MM.1S (cell line): ENCODE measurements around the gene LOXHD1.

Experiments
- DNase-seq: peaks from one replicate; pipeline ENCODE4 v3.0.0-alpha.2; 2015
- H2AFZ ChIP-seq: fragments of 300-600 bp; sonication (generic); 2 replicates; pipeline ENCODE4 v1.6.0; 2016; ENCODE audit warnings: antibody characterized with exemption, low read length
- H3F3A ChIP-seq: fragments of 300-600 bp; sonication (generic); 2 replicates; pipeline ENCODE4 v1.6.1; 2016; ENCODE audit warnings: mild to moderate bottlenecking, antibody characterized with exemption, low read length, moderate library complexity, mixed read lengths; ENCODE audit not compliant: insufficient read depth
- H3K27ac ChIP-seq: fragments of 300-600 bp; sonication (generic); 2 replicates; pipeline ENCODE4 v1.5.1; 2016; ENCODE audit warnings: mild to moderate bottlenecking, low read length
- H3K27me3 ChIP-seq: fragments of 300-600 bp; sonication (generic); replicated peaks from 2 replicates; pipeline ENCODE4 v1.6.0; 2016; ENCODE audit warnings: low read length; ENCODE audit not compliant: insufficient read depth
- H3K36me3 ChIP-seq: fragments of 300-600 bp; sonication (generic); replicated peaks from 2 replicates; pipeline ENCODE4 v1.6.1; 2016; ENCODE audit warnings: mild to moderate bottlenecking, low read length, mixed read lengths; ENCODE audit not compliant: insufficient read depth
- H3K4me1 ChIP-seq: fragments of 300-600 bp; sonication (generic); 2 replicates; pipeline ENCODE4 v1.6.1; 2016; ENCODE audit warnings: low read length, mixed read lengths
- H3K4me2 ChIP-seq: fragments of 300-600 bp; sonication (generic); 2 replicates; pipeline ENCODE4 v1.6.0; 2016; ENCODE audit warnings: low read depth, low read length
- H3K4me3 ChIP-seq: fragments of 300-600 bp; sonication (generic); 2 replicates; pipeline ENCODE4 v1.5.1; 2016; ENCODE audit warnings: low read length, mixed read lengths
- H3K79me2 ChIP-seq: fragments of 300-600 bp; sonication (generic); 2 replicates; pipeline ENCODE4 v1.6.1; 2016; ENCODE audit warnings: mixed run types, low read length, mixed read lengths
- H3K9ac ChIP-seq: fragments of 300-600 bp; sonication (generic); 2 replicates; pipeline ENCODE4 v1.6.1; 2016; ENCODE audit warnings: low read length, mixed read lengths
- H3K9me2 ChIP-seq: fragments of 300-600 bp; sonication (generic); replicated peaks from 2 replicates; pipeline ENCODE4 v1.6.1; 2016; ENCODE audit warnings: mild to moderate bottlenecking, low read length, mixed read lengths; ENCODE audit not compliant: insufficient read depth
- H3K9me3 ChIP-seq: fragments of 300-600 bp; sonication (generic); replicated peaks from 2 replicates; pipeline ENCODE4 v1.6.1; 2016; ENCODE audit warnings: mild to moderate bottlenecking, low read length, mixed read lengths; ENCODE audit not compliant: insufficient read depth
- H4K20me1 ChIP-seq: fragments of 300-600 bp; sonication (generic); 2 replicates; pipeline ENCODE4 v1.6.1; 2016; ENCODE audit warnings: mild to moderate bottlenecking, low read length, moderate library complexity, mixed read lengths; ENCODE audit not compliant: insufficient read depth
- EZH2 ChIP-seq: fragments of 300-600 bp; sonication (generic); optimal IDR thresholded peaks from 2 replicates; pipeline ENCODE3; 2017; ENCODE audit warnings: low read depth, mild to moderate bottlenecking, antibody characterized with exemption, low read length, mixed read lengths
- EZH2phosphoT487 ChIP-seq: fragments of 300-600 bp; sonication (generic); IDR thresholded peaks from 2 replicates; pipeline ENCODE4 v1.6.1; 2018; ENCODE audit warnings: antibody characterized with exemption, low read length
- TF ChIP-seq, protein P1 (sequence below): fragments of 300-600 bp; sonication (generic); IDR thresholded peaks from 2 replicates; pipeline ENCODE4 v1.5.1; 2016; ENCODE audit warnings: antibody characterized with exemption, low read length, mixed read lengths

Gene LOXHD1

DNA sequence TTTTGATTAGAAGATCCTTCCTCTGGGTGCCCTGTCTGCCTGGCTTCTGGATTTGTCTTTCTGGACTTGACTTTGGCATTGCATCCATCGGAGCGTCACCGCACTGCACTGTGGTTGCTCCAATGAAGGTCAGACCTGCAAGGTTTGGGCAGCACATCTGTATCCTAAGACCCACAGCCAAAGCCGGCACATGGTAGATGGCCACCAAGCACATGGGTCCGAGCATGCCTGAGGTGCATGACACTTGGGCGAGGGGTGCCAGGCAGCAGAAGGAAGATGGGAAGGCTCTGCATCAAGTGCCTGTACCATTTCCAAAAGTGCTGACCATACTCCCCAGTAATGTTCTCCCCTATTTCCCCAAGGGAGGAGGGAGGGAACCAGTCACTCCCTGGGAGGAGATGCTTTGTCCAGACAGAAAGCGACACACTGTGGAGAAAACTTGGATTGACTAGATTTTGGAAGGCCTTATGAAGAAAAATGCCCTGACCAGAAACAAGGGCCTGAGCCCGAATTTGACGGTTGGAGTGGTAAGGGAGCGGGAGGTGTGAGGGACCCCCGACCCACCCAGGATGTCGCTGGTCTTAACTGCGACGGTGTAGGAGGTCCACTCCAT is 149.9 kb downstream of the LOXHD1 start:
- no peak overlapping the region for H3K4me3 ChIP-seq
- DNase-seq, result no peak
- no peak overlapping the region for H3K4me2 ChIP-seq
- H3K36me3 ChIP-seq, result no peaks in the 10 kb centered on the region
- no peaks in the 10 kb centered on the region for H3K27me3 ChIP-seq
- H3K9me3 ChIP-seq, result no peaks in the 10 kb centered on the region
- no peak overlapping the region for H2AFZ ChIP-seq
- H3K27ac ChIP-seq, result no peak overlapping the region
- no peak overlapping the region for H3K9ac ChIP-seq
- no peaks in the 10 kb centered on the region for H3K4me1 ChIP-seq
- no peaks in the 10 kb centered on the region for H3K79me2 ChIP-seq
- no peaks in the 10 kb centered on the region for H3F3A ChIP-seq
- TF ChIP-seq EZH2phosphoT487, result no peak
- TF ChIP-seq, protein P1, sequence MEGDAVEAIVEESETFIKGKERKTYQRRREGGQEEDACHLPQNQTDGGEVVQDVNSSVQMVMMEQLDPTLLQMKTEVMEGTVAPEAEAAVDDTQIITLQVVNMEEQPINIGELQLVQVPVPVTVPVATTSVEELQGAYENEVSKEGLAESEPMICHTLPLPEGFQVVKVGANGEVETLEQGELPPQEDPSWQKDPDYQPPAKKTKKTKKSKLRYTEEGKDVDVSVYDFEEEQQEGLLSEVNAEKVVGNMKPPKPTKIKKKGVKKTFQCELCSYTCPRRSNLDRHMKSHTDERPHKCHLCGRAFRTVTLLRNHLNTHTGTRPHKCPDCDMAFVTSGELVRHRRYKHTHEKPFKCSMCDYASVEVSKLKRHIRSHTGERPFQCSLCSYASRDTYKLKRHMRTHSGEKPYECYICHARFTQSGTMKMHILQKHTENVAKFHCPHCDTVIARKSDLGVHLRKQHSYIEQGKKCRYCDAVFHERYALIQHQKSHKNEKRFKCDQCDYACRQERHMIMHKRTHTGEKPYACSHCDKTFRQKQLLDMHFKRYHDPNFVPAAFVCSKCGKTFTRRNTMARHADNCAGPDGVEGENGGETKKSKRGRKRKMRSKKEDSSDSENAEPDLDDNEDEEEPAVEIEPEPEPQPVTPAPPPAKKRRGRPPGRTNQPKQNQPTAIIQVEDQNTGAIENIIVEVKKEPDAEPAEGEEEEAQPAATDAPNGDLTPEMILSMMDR, result no peak
- TF ChIP-seq EZH2, result no peak
- no peaks in the 10 kb centered on the region for H4K20me1 ChIP-seq
- H3K9me2 ChIP-seq, result no peaks in the 10 kb centered on the region

DNA sequence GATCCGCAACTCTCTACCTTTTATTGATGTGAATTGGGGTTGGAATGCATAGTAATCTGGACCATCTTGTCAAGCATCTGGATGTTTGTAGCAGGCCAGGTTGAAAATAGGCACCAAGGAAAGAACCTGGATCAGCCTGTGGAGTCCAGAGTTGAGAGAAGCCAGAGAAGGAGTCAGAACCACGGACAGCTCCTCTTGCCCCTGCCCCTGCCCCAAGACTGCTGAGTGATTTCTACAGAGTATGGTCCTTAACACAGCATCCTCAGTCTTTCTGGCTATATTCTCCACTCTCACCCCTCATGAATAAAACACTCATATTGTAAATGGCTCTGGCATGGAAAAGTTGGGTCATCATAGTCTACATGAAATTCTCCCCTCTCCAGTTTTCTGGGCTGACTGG is 154.6 kb downstream of the LOXHD1 start:
- no peak for TF ChIP-seq EZH2
- Histone ChIP-seq H3K4me3 (no peak overlapping the region), H3K9me3 (no peaks in the 10 kb centered on the region), H3K27me3 (no peaks in the 10 kb centered on the region), H3K9ac (no peak overlapping the region), H3K4me2 (no peak overlapping the region), H4K20me1 (no peaks in the 10 kb centered on the region), H3K4me1 (no peaks in the 10 kb centered on the region), H3K36me3 (no peaks in the 10 kb centered on the region), H3K79me2 (no peaks in the 10 kb centered on the region), H3K9me2 (no peaks in the 10 kb centered on the region), H3K27ac (no peak overlapping the region), H2AFZ (no peak overlapping the region), H3F3A (no peaks in the 10 kb centered on the region)
- peak; percentile 31 for DNase-seq

DNA sequence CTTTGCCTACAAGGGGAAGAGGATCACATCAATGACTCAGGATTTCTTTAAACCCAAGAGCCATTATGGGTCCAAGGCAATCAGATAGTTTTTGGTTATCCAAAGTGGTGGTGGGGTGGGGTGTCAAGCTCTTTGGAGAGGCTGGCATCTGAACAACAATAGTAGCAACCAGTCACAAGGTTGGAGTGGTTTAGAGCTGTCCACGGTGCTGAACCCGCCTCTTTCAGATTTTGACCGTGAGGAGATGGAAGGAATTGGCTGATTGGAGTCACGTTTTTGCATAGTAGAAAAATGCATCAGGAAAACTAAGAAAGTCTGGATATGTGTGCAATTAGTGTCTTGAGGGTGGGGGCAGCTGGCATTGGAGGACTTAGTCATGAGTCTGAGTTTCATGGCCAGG is 159.9 kb downstream of the LOXHD1 start:
- no peaks in the 10 kb centered on the region for H3K9me3 ChIP-seq
- no peaks in the 10 kb centered on the region for H4K20me1 ChIP-seq
- TF ChIP-seq EZH2phosphoT487, result no peak
- TF ChIP-seq, protein P1, result no peak
- no peak for TF ChIP-seq EZH2
- no peak overlapping the region for H3K4me2 ChIP-seq
- no peak overlapping the region for H3K27ac ChIP-seq
- no peak overlapping the region for H3K4me3 ChIP-seq
- no peaks in the 10 kb centered on the region for H3K36me3 ChIP-seq
- peak; percentile 60 for DNase-seq
- no peaks in the 10 kb centered on the region for H3K27me3 ChIP-seq
- no peak overlapping the region for H3K9ac ChIP-seq
- no peaks in the 10 kb centered on the region for H3F3A ChIP-seq
- H3K4me1 ChIP-seq, result no peaks in the 10 kb centered on the region
- no peaks in the 10 kb centered on the region for H3K9me2 ChIP-seq
- H3K79me2 ChIP-seq, result no peaks in the 10 kb centered on the region
- no peak overlapping the region for H2AFZ ChIP-seq

DNA sequence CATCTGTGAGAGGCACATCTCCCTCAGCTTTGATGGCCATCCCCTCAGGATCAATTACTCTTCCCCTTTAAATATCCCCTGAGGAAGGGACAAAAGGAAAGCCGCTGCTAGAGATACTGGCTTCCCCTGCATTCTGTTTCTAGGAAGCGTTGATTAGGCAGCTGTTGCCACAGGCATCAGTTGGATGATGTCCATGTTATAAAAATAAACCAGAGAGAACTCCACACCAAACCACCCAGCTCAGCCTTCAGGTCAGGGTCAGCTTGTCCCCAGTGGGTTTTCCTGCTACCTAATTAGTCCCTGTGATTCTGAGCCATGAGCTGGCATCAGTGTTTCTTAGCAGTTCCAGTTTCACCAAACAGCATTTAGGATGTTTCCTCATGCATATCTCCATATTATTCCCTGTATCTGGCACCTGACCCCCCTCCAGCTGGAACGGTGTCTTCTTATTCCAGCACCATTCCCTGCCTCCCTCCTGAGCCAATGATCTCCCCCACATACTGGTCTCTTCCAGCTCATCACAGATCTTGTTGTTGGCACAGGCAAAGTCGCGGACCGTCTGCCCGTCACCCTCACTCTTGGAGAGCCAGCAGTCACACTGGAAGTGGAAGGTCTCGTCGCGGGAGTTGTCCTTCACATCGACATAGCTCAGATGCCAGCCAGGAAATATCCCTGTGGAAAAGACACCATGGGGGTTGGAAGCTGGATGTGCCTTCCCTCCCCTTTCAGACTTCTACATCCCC is 168.4 kb downstream of the LOXHD1 start:
- Histone ChIP-seq H3K79me2 (no peaks in the 10 kb centered on the region), H3K9me2 (no peaks in the 10 kb centered on the region), H3K9me3 (no peaks in the 10 kb centered on the region), H2AFZ (no peak overlapping the region), H3K4me3 (no peak overlapping the region), H3K4me1 (no peaks in the 10 kb centered on the region), H3K9ac (no peak overlapping the region), H3F3A (no peaks in the 10 kb centered on the region), H3K36me3 (no peaks in the 10 kb centered on the region), H4K20me1 (no peaks in the 10 kb centered on the region), H3K27ac (no peak overlapping the region), H3K27me3 (no peaks in the 10 kb centered on the region), H3K4me2 (no peak overlapping the region)
- DNase-seq, result no peak
- TF ChIP-seq EZH2 (no peak), EZH2phosphoT487 (no peak)
- TF ChIP-seq, protein P1, result no peak
